H1 (cell line): ENCODE measurements around the gene NUP210. TPM values are rescaled to one million over a fixed set of nuclear protein-coding genes. Genes with fewer than 3 reads are reported as not detected.

Source experiments
- CTCF ChIA-PET: fragments of 300-600 bp; sonication (Branson Sonifier 250); formaldehyde crosslinking; loops from one replicate; lab custom pipeline; 2021; ENCODE audit not compliant: partially characterized antibody; lab: Charles Lee
- POLR2A ChIA-PET: fragments of 300-600 bp; sonication (Branson Sonifier 250); formaldehyde crosslinking; loops from one replicate; lab custom pipeline; 2021; ENCODE audit warnings: inconsistent platforms; ENCODE audit not compliant: partially characterized antibody; lab: Charles Lee
- DNase-seq, 2 experiments: peaks; one replicate each; pipeline versions ENCODE4 v3.0.0 to v3.0.0-alpha.2; 2010 to 2022; ENCODE audit warnings: low spot score in 2 of 2, low read depth in 1 of 2, mixed read lengths in 1 of 2
- FAIRE-seq: peaks from 2 replicates; lab custom pipeline; 2011; peaks lifted over from hg19 to GRCh38; lab: Jason Lieb, UNC
- H2AFZ ChIP-seq: 2 replicates; pipeline ENCODE4 v1.8.1; 2012; ENCODE audit warnings: low read length, inconsistent platforms
- H2AK5ac ChIP-seq: 2 replicates; pipeline ENCODE4 v1.6.1; 2013; ENCODE audit warnings: low read depth, low read length
- H2BK120ac ChIP-seq: replicated peaks from 2 replicates; pipeline ENCODE3; 2013; ENCODE audit warnings: low read depth, low read length, inconsistent platforms
- H2BK12ac ChIP-seq: 2 replicates; pipeline ENCODE4 v1.6.1; 2013; ENCODE audit warnings: low read depth, low read length
- H2BK15ac ChIP-seq: 2 replicates; pipeline ENCODE4 v1.6.1; 2013; ENCODE audit warnings: low read length
- H2BK20ac ChIP-seq: 2 replicates; pipeline ENCODE4 v1.6.1; 2013; ENCODE audit warnings: low read length
- H2BK5ac ChIP-seq: 2 replicates; pipeline ENCODE4 v1.6.1; 2013; ENCODE audit warnings: low read depth, low read length
- H3K14ac ChIP-seq: 2 replicates; pipeline ENCODE4 v1.6.1; 2013; ENCODE audit warnings: inconsistent platforms; ENCODE audit not compliant: insufficient read length
- H3K18ac ChIP-seq: 2 replicates; pipeline ENCODE4 v1.6.1; 2013; ENCODE audit warnings: low read length; ENCODE audit errors: extremely low read depth
- H3K23ac ChIP-seq: 2 replicates; pipeline ENCODE4 v1.6.1; 2013; ENCODE audit warnings: inconsistent platforms; ENCODE audit not compliant: insufficient read length
- H3K23me2 ChIP-seq: 2 replicates; pipeline ENCODE4 v1.6.1; 2013; ENCODE audit warnings: low read depth, low read length
- H3K27ac ChIP-seq: 2 replicates; pipeline ENCODE4 v1.6.1; 2011; ENCODE audit warnings: low read depth, low read length, inconsistent platforms
- H3K27me3 ChIP-seq, 4 experiments: replicated peaks in 1 of 4; 1 replicate in 1 of 4; 2 replicates in 3 of 4; pipeline versions ENCODE4 v1.6.1 to v1.8.1; 2011 to 2013; ENCODE audit warnings: low read length in 3 of 4, mild to moderate bottlenecking in 3 of 4, inconsistent platforms in 2 of 4, mixed read lengths in 2 of 4, moderate library complexity in 1 of 4; ENCODE audit not compliant: control insufficient read depth in 3 of 4, insufficient read depth in 3 of 4; ENCODE audit errors: extremely low read depth in 1 of 4
- H3K36me3 ChIP-seq, 4 experiments: 2 replicates each; pipeline versions ENCODE4 v1.6.1 to v1.8.1; 2011 to 2013; ENCODE audit warnings: mild to moderate bottlenecking in 4 of 4, low read length in 3 of 4, moderate library complexity in 2 of 4, control low read depth in 1 of 4, inconsistent platforms in 1 of 4; ENCODE audit not compliant: insufficient read depth in 4 of 4, control insufficient read depth in 2 of 4
- H3K4ac ChIP-seq: replicated peaks from 2 replicates; pipeline ENCODE3; 2013; ENCODE audit warnings: low read length, low read depth, mixed read lengths, inconsistent platforms; ENCODE audit not compliant: insufficient read length
- H3K4me1 ChIP-seq, 4 experiments: replicated peaks in 1 of 4; 1 replicate in 1 of 4; 2 replicates in 3 of 4; pipeline versions ENCODE4 v1.6.1 to v1.8.1; 2011 to 2013; ENCODE audit warnings: low read length in 3 of 4, inconsistent platforms in 2 of 4, mixed read lengths in 1 of 4; ENCODE audit not compliant: insufficient read depth in 4 of 4, control insufficient read depth in 3 of 4
- H3K4me2 ChIP-seq, 2 experiments: 2 replicates each; pipeline versions ENCODE4 v1.6.1 to v1.8.1; 2011 to 2013; ENCODE audit warnings: low read depth in 2 of 2, low read length in 2 of 2, control low read depth in 1 of 2, inconsistent platforms in 1 of 2, mild to moderate bottlenecking in 1 of 2; ENCODE audit not compliant: insufficient read depth in 1 of 2
- H3K4me3 ChIP-seq, 4 experiments: fragments of 200-600, 300-600 bp in 1 of 4; sonication (generic), shearing (Covaris generic), sonication (Bioruptor Twin) in 1 of 4; 2 replicates each; pipeline versions ENCODE4 v1.5.1 to v1.8.1; 2011 to 2016; ENCODE audit warnings: low read length in 4 of 4, low read depth in 3 of 4, control low read depth in 2 of 4, inconsistent platforms in 2 of 4, mild to moderate bottlenecking in 2 of 4, mixed read lengths in 1 of 4, moderate library complexity in 1 of 4; ENCODE audit not compliant: insufficient read depth in 2 of 4; ENCODE audit errors: extremely low read depth in 1 of 4
- H3K56ac ChIP-seq: replicated peaks from 2 replicates; pipeline ENCODE3; 2013; ENCODE audit warnings: low read depth, mild to moderate bottlenecking, mixed read lengths, low read length, inconsistent platforms; ENCODE audit not compliant: insufficient read length
- H3K79me1 ChIP-seq: 2 replicates; pipeline ENCODE4 v1.6.1; 2013; ENCODE audit warnings: low read depth, low read length, control low read depth
- H3K79me2 ChIP-seq, 2 experiments: 2 replicates each; pipeline versions ENCODE4 v1.6.1 to v1.8.1; 2012 to 2013; ENCODE audit warnings: low read length in 2 of 2, mild to moderate bottlenecking in 2 of 2, inconsistent platforms in 1 of 2; ENCODE audit not compliant: insufficient read depth in 2 of 2, control insufficient read depth in 1 of 2
- H3K9ac ChIP-seq, 4 experiments: replicated peaks in 1 of 4; 1 replicate in 1 of 4; 2 replicates in 3 of 4; pipeline versions ENCODE4 v1.6.1 to v1.8.1; 2011 to 2013; ENCODE audit warnings: low read depth in 3 of 4, low read length in 3 of 4, control low read depth in 2 of 4, mild to moderate bottlenecking in 2 of 4, moderate library complexity in 2 of 4, inconsistent platforms in 1 of 4; ENCODE audit errors: extremely low read depth in 1 of 4
- H3K9me3 ChIP-seq, 2 experiments: 2 replicates each; pipeline versions ENCODE4 v1.6.1 to v1.8.1; 2012 to 2013; ENCODE audit warnings: mild to moderate bottlenecking in 2 of 2, moderate library complexity in 2 of 2, control low read depth in 1 of 2, inconsistent platforms in 1 of 2, low read depth in 1 of 2, low read length in 1 of 2, mixed read lengths in 1 of 2; ENCODE audit not compliant: insufficient read depth in 2 of 2
- H4K20me1 ChIP-seq, 2 experiments: replicated peaks in 1 of 2; 2 replicates each; pipeline versions ENCODE3 to v1.8.1; 2011 to 2013; ENCODE audit warnings: inconsistent platforms in 2 of 2, low read length in 2 of 2, mild to moderate bottlenecking in 1 of 2; ENCODE audit not compliant: insufficient read depth in 2 of 2, control insufficient read depth in 1 of 2
- H4K5ac ChIP-seq: 2 replicates; pipeline ENCODE4 v1.6.1; 2013; ENCODE audit warnings: low read length, low read depth, mixed read lengths, inconsistent platforms; ENCODE audit not compliant: insufficient read length
- H4K8ac ChIP-seq: 2 replicates; pipeline ENCODE4 v1.8.0; 2013; ENCODE audit warnings: mild to moderate bottlenecking, moderate library complexity, low read length, inconsistent platforms; ENCODE audit not compliant: insufficient read depth; ENCODE audit errors: extremely low read depth
- H4K91ac ChIP-seq: replicated peaks from 2 replicates; pipeline ENCODE3; 2013; ENCODE audit warnings: low read length, mixed read lengths, inconsistent platforms; ENCODE audit not compliant: insufficient read length
- BRCA1 ChIP-seq: IDR thresholded peaks from 2 replicates; pipeline ENCODE4 v1.6.1; 2012; ENCODE audit warnings: low read depth, low read length, improper control_type of control experiment
- CHD1 ChIP-seq: IDR thresholded peaks from 2 replicates; pipeline ENCODE4 v1.6.1; 2012; ENCODE audit warnings: low read depth, low read length, improper control_type of control experiment
- CREB1 ChIP-seq: IDR thresholded peaks from 2 replicates; pipeline ENCODE4 v1.6.1; 2012; ENCODE audit warnings: inconsistent platforms
- HDAC2 ChIP-seq, 2 experiments: fragments of 300-600 bp in 1 of 2; sonication (generic) in 1 of 2; IDR thresholded peaks; 2 replicates each; pipeline ENCODE4 v1.6.1; 2011 to 2012; ENCODE audit warnings: low read depth in 2 of 2, low read length in 2 of 2, mild to moderate bottlenecking in 2 of 2, moderate library complexity in 2 of 2, borderline replicate concordance in 1 of 2, inconsistent platforms in 1 of 2
- KDM5A ChIP-seq: fragments of 200-600 bp; IDR thresholded peaks from 2 replicates; pipeline ENCODE4 v1.7.1; 2012; ENCODE audit warnings: mild to moderate bottlenecking, low read length, inconsistent platforms, mixed read lengths
- RAD21 ChIP-seq, 2 experiments: IDR thresholded peaks in 1 of 2; conservative IDR thresholded peaks in 1 of 2; 2 replicates each; pipeline ENCODE4 v1.6.1; 2011; ENCODE audit warnings: low read depth in 2 of 2, low read length in 2 of 2, improper control_type of control experiment in 1 of 2, inconsistent platforms in 1 of 2, mild to moderate bottlenecking in 1 of 2, moderate library complexity in 1 of 2
- SAP30 ChIP-seq: fragments of 300-600 bp; sonication (generic); IDR thresholded peaks from 2 replicates; pipeline ENCODE4 v1.7.1; 2012; ENCODE audit warnings: low read length, moderate library complexity, mild to moderate bottlenecking, inconsistent platforms; ENCODE audit not compliant: insufficient read depth, insufficient replicate concordance
- SUZ12 ChIP-seq: fragments of 200-600 bp; sonication (generic); IDR thresholded peaks from 2 replicates; pipeline ENCODE4 v1.6.1; 2012; ENCODE audit warnings: mild to moderate bottlenecking, inconsistent platforms, low read length, moderate library complexity, mixed read lengths
- WGBS, 2 experiments: shearing (Covaris generic) in 1 of 2; methylation state at CpG; one replicate each; pipeline versions ENCODE4 v1.1.6 to v1.1.7; 2013 to 2015; ENCODE audit warnings: low lambda C conversion rate in 2 of 2, mixed read lengths in 2 of 2, inconsistent platforms in 1 of 2, low coverage in 1 of 2, missing lambda C conversion rate in 1 of 2; ENCODE audit not compliant: insufficient replicate concordance in 2 of 2, insufficient coverage in 1 of 2, insufficient read length in 1 of 2; ENCODE audit errors: extremely low coverage in 1 of 2, missing lambda C conversion rate in 1 of 2; 5-methylcytosine and 5-hydroxymethylcytosine counted together
- polyA plus RNA-seq, 7 experiments: library from polyadenylated mRNA; depleted of rRNA in 3 of 7; stranded (reverse) in 5 of 7; unstranded in 2 of 7; fragments of >200 nt in 5 of 7; fragments of 200-250 nt in 2 of 7; gene quantifications; 1 replicate in 5 of 7; 2 replicates in 1 of 7; 4 replicates in 1 of 7; pipeline versions ENCODE4 v1.2.1 to v1.2.3, GENCODE V29; 2011 to 2013; ENCODE audit warnings: missing spikeins in 2 of 7, mixed read lengths in 2 of 7
- total RNA-seq: library from RNA; stranded (reverse); fragmentation: NEBNext Ultra II Directional; extraction: Animal tissue kit (Norgen Biotek cat#: 25700); gene quantifications from 2 replicates; pipeline ENCODE4 v1.2.1, GENCODE V29; 2021

The NUP210 gene
- total and polyA plus RNA-seq, 2 of the 8 experiments (the other 6 are each of a cell fraction or from before 2014, with no cell fraction given), result 51.0 to 53.7 TPM

- no peak overlapping the region for H3K56ac ChIP-seq
- ChIA-PET POLR2A (interaction anchor here (0.9 to 2.5 kb wide), 4 partner anchors 11 to 180 kb away, joined by 3 to 8 read pairs (median 4); no protein-coding TSS in a partner anchor), CTCF (interaction anchor here (0.7 to 4.8 kb wide), 20 partner anchors 9 to 418 kb away, joined by 3 to 43 read pairs (median 4); partner anchors contain the start of gene HDAC11)
- H3K4me1 ChIP-seq, result peaks cover 0 to 2% (median 0%) of the 10 kb centered on the region in 4 experiments; a peak in 2 of 7 replicates
- no peak overlapping the region for H3K4ac ChIP-seq
- H3K4me3 ChIP-seq, result no peak overlapping the region
- peaks cover 3 to 10% (median 9%) of the 10 kb centered on the region in 4 experiments; a peak in 6 of 7 replicates for H3K27me3 ChIP-seq
- no peak overlapping the region for H2BK5ac ChIP-seq
- H2BK120ac ChIP-seq, result no peak overlapping the region
- H3K18ac ChIP-seq, result no peak overlapping the region
- H4K8ac ChIP-seq, result no peak overlapping the region; the same call in 1 of the 2 replicates
- no peak overlapping the region for H3K9ac ChIP-seq
- H2BK12ac ChIP-seq, result no peak overlapping the region
- no peak overlapping the region for H2AFZ ChIP-seq
- WGBS, 2 experiments, result 82% methylated on average over 5 of the region's 5 CpGs; no CpG with 5 or more reads in 1 of the 2 experiments
- FAIRE-seq, result no peak
- H2BK15ac ChIP-seq, result no peak overlapping the region
- TF ChIP-seq CREB1 (no peak), BRCA1 (no peak), SAP30 (no peak), CHD1 (no peak), HDAC2 (IDR thresholded peaks at IDR 0.05; ENCODE audit: borderline replicate concordance in 1 of 2, low read depth in 2 of 2, low read length in 2 of 2) (no peak), KDM5A (no peak), RAD21 (IDR thresholded peaks at IDR 0.05 in 1 of 2, conservative IDR thresholded peaks at IDR 0.05 in 1 of 2; ENCODE audit: low read depth in 2 of 2, low read length in 2 of 2) (no peak), SUZ12 (no peak)
- H3K79me1 ChIP-seq, result no peaks in the 10 kb centered on the region
- no peak overlapping the region for H3K23ac ChIP-seq
- no peak overlapping the region for H4K5ac ChIP-seq
- H2BK20ac ChIP-seq, result no peak overlapping the region
- H3K27ac ChIP-seq, result no peak overlapping the region
- no peaks in the 10 kb centered on the region; the same call in 1 of the 2 replicates for H3K23me2 ChIP-seq
- H3K4me2 ChIP-seq, result no peak overlapping the region
- H2AK5ac ChIP-seq, result no peak overlapping the region
- H3K79me2 ChIP-seq, result no peaks in the 10 kb centered on the region
- no peaks in the 10 kb centered on the region for H3K9me3 ChIP-seq
- no peaks in the 10 kb centered on the region for H4K20me1 ChIP-seq
- no peak for DNase-seq
- H4K91ac ChIP-seq, result no peak overlapping the region
- no peak overlapping the region for H3K14ac ChIP-seq
- no peaks in the 10 kb centered on the region for H3K36me3 ChIP-seq
These were observed 42.7 kb upstream of the NUP210 start for GRCh38 chr3:13462822-13463221.
